Smooth muscle cell (in vitro differentiated cells): ENCODE data around the gene SFXN5. TPM values are rescaled to one million over a fixed set of nuclear protein-coding genes. Genes with fewer than 3 reads are reported as not detected.

Experiments used
- DNase-seq: peaks from one replicate; lab custom pipeline; 2025; ENCODE audit not compliant: unreplicated experiment; lab: John Stamatoyannopoulos, UW
- H2AFZ ChIP-seq: fragments of 200-600 bp; sonication (generic); 2 replicates; pipeline ENCODE4 v1.6.0; 2016; ENCODE audit warnings: antibody characterized with exemption, low read depth, mild to moderate bottlenecking
- H3F3A ChIP-seq: fragments of 200-600 bp; sonication (generic); 2 replicates; pipeline ENCODE4 v1.6.0; 2017; ENCODE audit warnings: antibody characterized with exemption, low read depth
- H3K27ac ChIP-seq: fragments of 200-600 bp; sonication (generic); 2 replicates; pipeline ENCODE4 v1.5.1; 2016; ENCODE audit warnings: low read depth, mild to moderate bottlenecking
- H3K27me3 ChIP-seq: fragments of 200-600 bp; sonication (generic); 2 replicates; pipeline ENCODE4 v1.6.1; 2016; ENCODE audit warnings: low read depth, mild to moderate bottlenecking
- H3K36me3 ChIP-seq: fragments of 200-600 bp; sonication (generic); 2 replicates; pipeline ENCODE4 v1.5.1; 2016; ENCODE audit warnings: low read depth
- H3K4me1 ChIP-seq: fragments of 200-600 bp; sonication (generic); 2 replicates; pipeline ENCODE4 v1.5.1; 2016; ENCODE audit warnings: low read depth
- H3K4me2 ChIP-seq: fragments of 200-600 bp; sonication (generic); 2 replicates; pipeline ENCODE4 v1.6.0; 2016; ENCODE audit warnings: mild to moderate bottlenecking
- H3K4me3 ChIP-seq: fragments of 200-600 bp; sonication (generic); 2 replicates; pipeline ENCODE4 v1.5.1; 2016; ENCODE audit warnings: mild to moderate bottlenecking
- H3K79me2 ChIP-seq: fragments of 200-600 bp; sonication (generic); 2 replicates; pipeline ENCODE4 v1.6.0; 2016; ENCODE audit warnings: low read depth, mild to moderate bottlenecking
- H3K9ac ChIP-seq: fragments of 200-600 bp; sonication (generic); 2 replicates; pipeline ENCODE4 v1.6.0; 2016; ENCODE audit warnings: low read depth
- H3K9me3 ChIP-seq: fragments of 200-600 bp; sonication (generic); replicated peaks from 2 replicates; pipeline ENCODE4 v1.5.1; 2016; ENCODE audit warnings: low read depth
- H4K20me1 ChIP-seq: fragments of 200-600 bp; sonication (generic); 2 replicates; pipeline ENCODE4 v1.6.0; 2016; ENCODE audit warnings: low read depth
- CTCF ChIP-seq: fragments of 200-600 bp; sonication (generic); IDR thresholded peaks from 2 replicates; pipeline ENCODE4 v1.5.1; 2017; ENCODE audit warnings: borderline replicate concordance, mild to moderate bottlenecking, antibody characterized with exemption; ENCODE audit not compliant: insufficient read depth, poor library complexity, severe bottlenecking
- WGBS: methylation state at CpG from one replicate; pipeline ENCODE4 v1.1.7; 2016; ENCODE audit warnings: low lambda C conversion rate; 5-methylcytosine and 5-hydroxymethylcytosine counted together
- polyA plus RNA-seq: library from polyadenylated mRNA; unstranded; fragments of >200 nt; fragmentation: Nextera tagmentation; extraction: Ambion mirVana; gene quantifications from 2 replicates; pipeline ENCODE4 v1.2.1, GENCODE V29; 2016
- total RNA-seq: library from RNA; depleted of rRNA; stranded (reverse); fragments of >200 nt; gene quantifications from 2 replicates; pipeline ENCODE4 v1.2.3, GENCODE V29; 2014

SFXN5 gene
- total and polyA plus RNA-seq, 2 experiments from 2014 or later = 6.9 to 8.3 TPM

GRCh38 chr2:72951303-72952095, 120.0 kb downstream of the SFXN5 start:
- DNase-seq = no peak
- Histone ChIP-seq H3K9ac (no peak overlapping the region), H2AFZ (no peak overlapping the region), H4K20me1 (no peaks in the 10 kb centered on the region), H3K4me2 (no peak overlapping the region), H3K4me3 (no peak overlapping the region), H3K27me3 (no peaks in the 10 kb centered on the region), H3K4me1 (peaks cover 28% of the 10 kb centered on the region), H3K27ac (no peak overlapping the region), H3F3A (no peaks in the 10 kb centered on the region), H3K36me3 (no peaks in the 10 kb centered on the region), H3K9me3 (no peaks in the 10 kb centered on the region), H3K79me2 (no peaks in the 10 kb centered on the region)
- WGBS = 76% methylated on average over 8 of the region's 8 CpGs
- TF ChIP-seq CTCF = no peak

GRCh38 chr2:72950558-72951255, 120.8 kb downstream of the SFXN5 start:
- H3K9ac ChIP-seq = no peak overlapping the region
- H3K79me2 ChIP-seq = no peaks in the 10 kb centered on the region
- no peak for DNase-seq
- no peak overlapping the region for H3K27ac ChIP-seq
- 84% methylated on average over 12 of the region's 13 CpGs for WGBS
- H2AFZ ChIP-seq = no peak overlapping the region
- H3F3A ChIP-seq = no peaks in the 10 kb centered on the region
- no peaks in the 10 kb centered on the region for H3K27me3 ChIP-seq
- no peak overlapping the region for H3K4me3 ChIP-seq
- H4K20me1 ChIP-seq = no peaks in the 10 kb centered on the region
- H3K4me2 ChIP-seq = no peak overlapping the region
- peaks cover 22% of the 10 kb centered on the region for H3K4me1 ChIP-seq
- H3K9me3 ChIP-seq = no peaks in the 10 kb centered on the region
- no peaks in the 10 kb centered on the region for H3K36me3 ChIP-seq
- TF ChIP-seq CTCF = no peak

- no peak overlapping the region for H2AFZ ChIP-seq
- no peak overlapping the region for H3K4me2 ChIP-seq
- no peaks in the 10 kb centered on the region for H4K20me1 ChIP-seq
- H3K4me1 ChIP-seq = peaks cover 15% of the 10 kb centered on the region
- no peaks in the 10 kb centered on the region for H3K27me3 ChIP-seq
- no peaks in the 10 kb centered on the region for H3F3A ChIP-seq
- 74% methylated on average over 4 of the region's 4 CpGs for WGBS
- H3K79me2 ChIP-seq = no peaks in the 10 kb centered on the region
- TF ChIP-seq CTCF = no peak
- no peaks in the 10 kb centered on the region for H3K36me3 ChIP-seq
- H3K4me3 ChIP-seq = no peak overlapping the region
- no peak for DNase-seq
- H3K9ac ChIP-seq = no peak overlapping the region
- H3K9me3 ChIP-seq = no peaks in the 10 kb centered on the region
- no peak overlapping the region for H3K27ac ChIP-seq
Observed at GRCh38 chr2:72949642-72950041, 121.9 kb downstream of the SFXN5 start.

GRCh38 chr2:72949045-72949444, 122.5 kb downstream of the SFXN5 start:
- Histone ChIP-seq H3K36me3 (no peaks in the 10 kb centered on the region), H3K4me3 (no peak overlapping the region), H3K27ac (no peak overlapping the region), H3K4me2 (no peak overlapping the region), H3K79me2 (no peaks in the 10 kb centered on the region), H3K9ac (no peak overlapping the region), H4K20me1 (no peaks in the 10 kb centered on the region), H3K27me3 (no peaks in the 10 kb centered on the region), H2AFZ (no peak overlapping the region), H3K4me1 (peaks cover 9% of the 10 kb centered on the region), H3K9me3 (no peaks in the 10 kb centered on the region), H3F3A (no peaks in the 10 kb centered on the region)
- no peak for DNase-seq
- WGBS = 98% methylated on average over 2 of the region's 2 CpGs
- TF ChIP-seq CTCF = no peak
